ENCODE measurements around the gene PXDN. TPM values are rescaled to one million over a fixed set of nuclear protein-coding genes. Genes with fewer than 3 reads are reported as not detected.

The PXDN gene
- total and polyA plus RNA-seq, 2 of the 13 experiments (the other 11 are each of a cell fraction or from before 2014, with no cell fraction given): not detected

- ChIA-PET CTCF (ENCODE audit: low intra/inter-chr PET ratio, low total read pairs) (no interaction called here), POLR2A (no interaction called here)
- 6% methylated on average over 7 of the region's 8 CpGs for WGBS (ENCODE audit: low lambda C conversion rate)
- DNase-seq (ENCODE audit: low spot score) (no peak), FAIRE-seq (no peak), ATAC-seq (peak; percentile 49; the same call in 2 of the 3 replicates)
- H3K27ac ChIP-seq (ENCODE audit: extremely low read length, insufficient read depth, low read length): no peak overlapping the region
- H3K4me1 ChIP-seq (ENCODE audit: insufficient read depth, low read length): no peaks in the 10 kb centered on the region
- no peak overlapping the region for H3K9ac ChIP-seq (ENCODE audit: insufficient read depth, low read depth, low read length)
- no peak overlapping the region for H3K4me2 ChIP-seq (ENCODE audit: low read depth, low read length)
- no peaks in the 10 kb centered on the region for H3K36me3 ChIP-seq (replicated peaks in 1 of 2; ENCODE audit: control insufficient read depth in 1 of 2, insufficient read depth in 2 of 2, low read length in 2 of 2)
- no peaks in the 10 kb centered on the region for H3K9me3 ChIP-seq (ENCODE audit: low read length)
- no peaks in the 10 kb centered on the region for H4K20me1 ChIP-seq (ENCODE audit: insufficient read depth, low read length)
- intact Hi-C loops (cut with micrococcal nuclease; ENCODE audit: unreplicated experiment) (no loop called here), in situ Hi-C loops (cut with HindIII; ENCODE audit: extremely low pct_ligation_motif_present, low pct_unique_long_range_greater_than_20kb) (no loop called here)
- no peak overlapping the region for H3K4me3 ChIP-seq (replicated peaks in 1 of 3; ENCODE audit: insufficient read depth in 1 of 3, low read depth in 2 of 3, low read length in 3 of 3)
- no peaks in the 10 kb centered on the region for H3K79me2 ChIP-seq (ENCODE audit: insufficient read depth, low read length)
- H2AFZ ChIP-seq (ENCODE audit: low read length): no peak overlapping the region
- H3K27me3 ChIP-seq (ENCODE audit: control insufficient read depth in 1 of 2, insufficient read depth in 2 of 2, low read length in 2 of 2): peaks cover 0 to 49% of the 10 kb centered on the region in 2 experiments; a peak in 3 of 5 replicates
- no TSS peak for BruUV-seq (replicated peaks)
- TF ChIP-seq ERF (CRISPR knock-in tag; IDR thresholded peaks at IDR 0.05) (no peak), MTF2 (CRISPR knock-in tag; IDR thresholded peaks at IDR 0.05; ENCODE audit: borderline replicate concordance) (no peak), NBN (conservative IDR thresholded peaks at IDR 0.05) (no peak), ZNF205 (CRISPR knock-in tag; IDR thresholded peaks at IDR 0.05) (no peak), ZNF576 (CRISPR knock-in tag; IDR thresholded peaks at IDR 0.05) (no peak), ZSCAN25 (CRISPR knock-in tag; IDR thresholded peaks at IDR 0.05) (no peak), CENPBD1 (CRISPR knock-in tag; IDR thresholded peaks at IDR 0.05; ENCODE audit: borderline replicate concordance, low read depth) (no peak), ZNF225 (CRISPR knock-in tag; IDR thresholded peaks at IDR 0.05) (no peak), ARID3A (IDR thresholded peaks at IDR 0.05; ENCODE audit: low read depth, low read length) (no peak), ATF4 (CRISPR knock-in tag; IDR thresholded peaks at IDR 0.05) (no peak), ZNF691 (CRISPR knock-in tag; IDR thresholded peaks at IDR 0.05; ENCODE audit: borderline replicate concordance, low read depth) (no peak), ELF1 (CRISPR knock-in tag; IDR thresholded peaks at IDR 0.05) (no peak), ZNF350 (CRISPR knock-in tag; IDR thresholded peaks at IDR 0.05; ENCODE audit: borderline replicate concordance, low read depth) (no peak)
Measured at GRCh38 chr2:1675633-1676032, 68.7 kb downstream of the PXDN start.
